ENCODE data around the gene EXOSC10. TPM values are rescaled to one million over a fixed set of nuclear protein-coding genes. Genes with fewer than 3 reads are reported as not detected.

The EXOSC10 gene
- total RNA-seq, 1 donor from 2014 or later, result 38.7 TPM

DNA sequence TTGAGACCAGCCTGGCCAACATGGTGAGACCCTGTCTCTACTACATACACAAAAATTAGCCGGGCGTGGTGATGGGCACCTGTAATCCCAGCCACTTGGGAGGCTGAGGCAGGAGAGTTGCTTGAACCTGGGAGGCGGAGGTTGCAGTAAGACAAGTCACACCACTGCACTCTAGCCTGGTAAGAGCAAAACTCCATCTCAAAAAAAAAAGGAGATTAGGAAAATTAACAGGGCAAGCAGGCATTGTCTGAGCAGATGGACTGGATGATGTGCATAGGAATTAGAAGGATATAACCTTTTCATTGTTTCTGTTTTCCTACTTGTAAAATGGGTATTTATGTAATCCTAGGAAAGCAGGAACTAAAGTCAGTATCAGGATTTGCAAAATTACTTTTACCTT lies 71.7 kb downstream of the EXOSC10 start:
- no peak overlapping the region for H3K27ac ChIP-seq
- H3K36me3 ChIP-seq, result peaks cover 37 to 44% of the 10 kb centered on the region in 2 donors

GRCh38 chr1:11027316-11027715 lies 72.4 kb downstream of the EXOSC10 start:
- DNase-seq (ENCODE audit: low spot score in 2 of 2), result no peak
- Histone ChIP-seq H3K4me1 (peaks cover 0 to 4% of the 10 kb centered on the region in 2 donors), H3K27me3 (no peaks in the 10 kb centered on the region), H3K9me3 (no peaks in the 10 kb centered on the region), H3K4me3 (no peak overlapping the region), H3K27ac (no peak overlapping the region), H3K36me3 (peaks cover 44 to 51% of the 10 kb centered on the region in 2 donors)
- intact Hi-C loops (cut with DNase I), result no loop called here
- TF ChIP-seq, protein P1, sequence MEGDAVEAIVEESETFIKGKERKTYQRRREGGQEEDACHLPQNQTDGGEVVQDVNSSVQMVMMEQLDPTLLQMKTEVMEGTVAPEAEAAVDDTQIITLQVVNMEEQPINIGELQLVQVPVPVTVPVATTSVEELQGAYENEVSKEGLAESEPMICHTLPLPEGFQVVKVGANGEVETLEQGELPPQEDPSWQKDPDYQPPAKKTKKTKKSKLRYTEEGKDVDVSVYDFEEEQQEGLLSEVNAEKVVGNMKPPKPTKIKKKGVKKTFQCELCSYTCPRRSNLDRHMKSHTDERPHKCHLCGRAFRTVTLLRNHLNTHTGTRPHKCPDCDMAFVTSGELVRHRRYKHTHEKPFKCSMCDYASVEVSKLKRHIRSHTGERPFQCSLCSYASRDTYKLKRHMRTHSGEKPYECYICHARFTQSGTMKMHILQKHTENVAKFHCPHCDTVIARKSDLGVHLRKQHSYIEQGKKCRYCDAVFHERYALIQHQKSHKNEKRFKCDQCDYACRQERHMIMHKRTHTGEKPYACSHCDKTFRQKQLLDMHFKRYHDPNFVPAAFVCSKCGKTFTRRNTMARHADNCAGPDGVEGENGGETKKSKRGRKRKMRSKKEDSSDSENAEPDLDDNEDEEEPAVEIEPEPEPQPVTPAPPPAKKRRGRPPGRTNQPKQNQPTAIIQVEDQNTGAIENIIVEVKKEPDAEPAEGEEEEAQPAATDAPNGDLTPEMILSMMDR (IDR thresholded peaks at IDR 0.05), result no peak

More for the DNA sequence above, 71.7 kb downstream of the EXOSC10 start:
- no peak for DNase-seq (ENCODE audit: low spot score in 2 of 2)
- Histone ChIP-seq H3K4me3 (no peak overlapping the region), H3K9me3 (no peaks in the 10 kb centered on the region), H3K27me3 (no peaks in the 10 kb centered on the region), H3K4me1 (peaks cover 0 to 4% of the 10 kb centered on the region in 2 donors)
- TF ChIP-seq, protein P1 (IDR thresholded peaks at IDR 0.05), result no peak
- intact Hi-C loops (cut with DNase I), result no loop called here

- Histone ChIP-seq H3K4me3 (no peak overlapping the region), H3K27me3 (no peaks in the 10 kb centered on the region), H3K27ac (no peak overlapping the region), H3K9me3 (no peaks in the 10 kb centered on the region), H3K36me3 (peaks cover 48 to 55% of the 10 kb centered on the region in 2 donors), H3K4me1 (peaks cover 0 to 4% of the 10 kb centered on the region in 2 donors)
- TF ChIP-seq, protein P1 (IDR thresholded peaks at IDR 0.05), result no peak
- intact Hi-C loops (cut with DNase I), result no loop called here
- DNase-seq (ENCODE audit: low spot score in 2 of 2), result no peak
These were observed 72.8 kb downstream of the EXOSC10 start for GRCh38 chr1:11026903-11027302.

DNA sequence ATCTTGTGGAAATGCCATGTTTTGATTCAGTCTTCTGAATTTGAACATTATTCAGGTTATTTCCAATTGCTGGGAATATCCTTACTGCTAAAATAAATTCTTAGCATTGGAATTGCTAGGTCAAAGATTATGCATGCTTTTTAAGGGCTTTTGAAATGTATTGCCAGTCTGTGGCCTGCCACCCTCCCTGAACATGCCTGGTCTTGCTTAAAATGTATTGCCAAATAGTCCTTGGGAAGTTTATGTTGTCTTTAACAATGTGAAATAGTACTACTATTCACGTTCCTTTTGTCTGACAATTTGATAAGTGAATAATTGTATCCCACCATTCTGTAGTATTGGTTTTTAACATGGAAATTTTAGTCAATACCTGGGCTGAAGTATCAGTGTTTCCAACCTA lies 73.6 kb downstream of the EXOSC10 start:
- Histone ChIP-seq H3K4me3 (no peak overlapping the region), H3K27me3 (no peaks in the 10 kb centered on the region), H3K4me1 (peaks cover 0 to 4% of the 10 kb centered on the region in 2 donors), H3K9me3 (no peaks in the 10 kb centered on the region), H3K27ac (no peak overlapping the region), H3K36me3 (peaks cover 57 to 64% of the 10 kb centered on the region in 2 donors)
- TF ChIP-seq, protein P1 (IDR thresholded peaks at IDR 0.05), result no peak
- intact Hi-C loops (cut with DNase I), result no loop called here
- DNase-seq (ENCODE audit: low spot score in 2 of 2), result no peak

GRCh38 chr1:11025618-11026017 lies 74.1 kb downstream of the EXOSC10 start:
- no peak overlapping the region for H3K27ac ChIP-seq
- no peak overlapping the region for H3K4me3 ChIP-seq
- H3K9me3 ChIP-seq, result no peaks in the 10 kb centered on the region
- no peaks in the 10 kb centered on the region for H3K27me3 ChIP-seq
- intact Hi-C loops (cut with DNase I), result no loop called here
- H3K36me3 ChIP-seq, result peaks cover 61 to 65% of the 10 kb centered on the region in 2 donors
- peaks cover 0 to 4% of the 10 kb centered on the region in 2 donors for H3K4me1 ChIP-seq
- TF ChIP-seq, protein P1 (IDR thresholded peaks at IDR 0.05), result no peak
- DNase-seq (ENCODE audit: low spot score in 2 of 2), result no peak

GRCh38 chr1:11024874-11025203 lies 74.8 kb downstream of the EXOSC10 start:
- H3K9me3 ChIP-seq, result no peaks in the 10 kb centered on the region
- no peaks in the 10 kb centered on the region for H3K27me3 ChIP-seq
- TF ChIP-seq, protein P1 (IDR thresholded peaks at IDR 0.05), result no peak
- intact Hi-C loops (cut with DNase I), result no loop called here
- no peak overlapping the region for H3K27ac ChIP-seq
- H3K36me3 ChIP-seq, result peaks cover 67 to 69% of the 10 kb centered on the region in 2 donors
- H3K4me3 ChIP-seq, result no peak overlapping the region
- no peak for DNase-seq (ENCODE audit: low spot score in 2 of 2)
- peaks cover 0 to 3% of the 10 kb centered on the region in 2 donors for H3K4me1 ChIP-seq

Measured in ascending aorta (tissue), 2 donors.